K562 (cell line): Measurements from ENCODE around the gene MRPS33. TPM values are rescaled to one million over a fixed set of nuclear protein-coding genes. Genes with fewer than 3 reads are reported as not detected.

Source experiments
- ARID2 ChIP-seq: fragments of 450-650 bp; IDR thresholded peaks from 2 replicates; pipeline ENCODE4 v1.6.1; 2017; ENCODE audit warnings: antibody characterized with exemption, mild to moderate bottlenecking
- CBX3 ChIP-seq, 2 experiments: IDR thresholded peaks; 1 replicate in 1 of 2; 2 replicates in 1 of 2; pipeline ENCODE4 v1.6.1; 2012; ENCODE audit warnings: inconsistent platforms in 2 of 2, low read length in 2 of 2, borderline replicate concordance in 1 of 2, control low read depth in 1 of 2
- CREB1 ChIP-seq, 2 experiments: sonication (generic) in 1 of 2; formaldehyde crosslinking in 1 of 2; IDR thresholded peaks; 2 replicates each; pipeline versions ENCODE4 v1.6.1 to v1.8.0; 2012 to 2022; ENCODE audit warnings: inconsistent platforms in 1 of 2, mild to moderate bottlenecking in 1 of 2, missing genetic modification reagents in 1 of 2, moderate library complexity in 1 of 2
- JUND ChIP-seq, 2 experiments: IDR thresholded peaks; 2 replicates in 1 of 2; 3 replicates in 1 of 2; pipeline ENCODE4 v1.6.1; 2011; ENCODE audit warnings: borderline replicate concordance in 2 of 2, low read depth in 2 of 2, low read length in 2 of 2, improper control_type of control experiment in 1 of 2, missing biosample characterization in 1 of 2, missing genetic modification characterization in 1 of 2, missing genetic modification reagents in 1 of 2
- KLF1 ChIP-seq: fragments of 450-650 bp; IDR thresholded peaks from 2 replicates; pipeline ENCODE4 v1.6.1; 2016; ENCODE audit warnings: missing genetic modification characterization, missing compliant biosample characterization
- POLR2G ChIP-seq: fragments of 200-400 bp; formaldehyde crosslinking; IDR thresholded peaks from 2 replicates; pipeline ENCODE4 v1.6.1; 2017; ENCODE audit warnings: low read depth, mild to moderate bottlenecking, antibody characterized with exemption, low read length, moderate library complexity
- SRF ChIP-seq, 2 experiments: fragments of 250-450, 450-650 bp in 1 of 2; sonication (Bioruptor Pico) in 1 of 2; sonication (generic) in 1 of 2; formaldehyde crosslinking; IDR thresholded peaks; 2 replicates each; pipeline versions ENCODE4 v1.5.0 to v1.5.1; 2020 to 2022; ENCODE audit warnings: mild to moderate bottlenecking in 1 of 2, missing genetic modification reagents in 1 of 2
- TBL1XR1 ChIP-seq, 2 experiments: IDR thresholded peaks; 2 replicates each; pipeline ENCODE4 v1.6.1; 2012; ENCODE audit warnings: improper control_type of control experiment in 2 of 2, low read length in 2 of 2, mild to moderate bottlenecking in 1 of 2
- polyA plus RNA-seq, 8 experiments: library from polyadenylated mRNA; depleted of rRNA in 4 of 8; stranded (reverse) in 5 of 8; unstranded in 3 of 8; fragments of >200 nt; fragmentation: Nextera tagmentation in 2 of 8; fragmentation: Illumina TruSeq in 1 of 8; extraction: Ambion mirVana in 2 of 8; extraction: Trizol in 1 of 8; gene quantifications; 2 replicates each; pipeline versions ENCODE4 v1.2.1 to v1.2.3, GENCODE V29; 2011 to 2014; ENCODE audit warnings: inconsistent platforms in 1 of 8, missing spikeins in 1 of 8
- total RNA-seq, 7 experiments: library from RNA; depleted of rRNA in 6 of 7; stranded (reverse); fragments of >200 nt in 6 of 7; fragmentation: Illumina TruSeq in 2 of 7; extraction: Trizol in 2 of 7; gene quantifications; 2 replicates each; pipeline versions ENCODE4 v1.2.1 to v1.2.3, GENCODE V29; 2011 to 2021; ENCODE audit warnings: low replicate concordance in 1 of 7
- TF ChIP-seq, protein P1 (sequence below), 2 experiments: IDR thresholded peaks in 1 of 2; conservative IDR thresholded peaks in 1 of 2; 2 replicates each; pipeline ENCODE4 v1.6.1; 2016; ENCODE audit warnings: low read depth in 2 of 2, mild to moderate bottlenecking in 1 of 2, missing compliant biosample characterization in 1 of 2, missing genetic modification characterization in 1 of 2, moderate library complexity in 1 of 2
- TF ChIP-seq, protein P2 (sequence below): fragments of 200-800 bp; sonication (Bioruptor generic); IDR thresholded peaks from 2 replicates; pipeline ENCODE4 v1.6.1; 2017; ENCODE audit warnings: missing genetic modification characterization, missing compliant biosample characterization
- TF ChIP-seq, protein P3 (sequence below), 2 experiments: fragments of 450-650 bp; formaldehyde crosslinking in 1 of 2; IDR thresholded peaks; 2 replicates each; pipeline versions ENCODE4 v1.4.0 to v1.6.1; 2014 to 2020; ENCODE audit warnings: mild to moderate bottlenecking in 2 of 2, borderline replicate concordance in 1 of 2, low read depth in 1 of 2

MRPS33 gene
- total and polyA plus RNA-seq, 9 of the 15 experiments (the other 6 are each of a cell fraction or from before 2014, with no cell fraction given): 81.1 to 442 (median 149) TPM

DNA sequence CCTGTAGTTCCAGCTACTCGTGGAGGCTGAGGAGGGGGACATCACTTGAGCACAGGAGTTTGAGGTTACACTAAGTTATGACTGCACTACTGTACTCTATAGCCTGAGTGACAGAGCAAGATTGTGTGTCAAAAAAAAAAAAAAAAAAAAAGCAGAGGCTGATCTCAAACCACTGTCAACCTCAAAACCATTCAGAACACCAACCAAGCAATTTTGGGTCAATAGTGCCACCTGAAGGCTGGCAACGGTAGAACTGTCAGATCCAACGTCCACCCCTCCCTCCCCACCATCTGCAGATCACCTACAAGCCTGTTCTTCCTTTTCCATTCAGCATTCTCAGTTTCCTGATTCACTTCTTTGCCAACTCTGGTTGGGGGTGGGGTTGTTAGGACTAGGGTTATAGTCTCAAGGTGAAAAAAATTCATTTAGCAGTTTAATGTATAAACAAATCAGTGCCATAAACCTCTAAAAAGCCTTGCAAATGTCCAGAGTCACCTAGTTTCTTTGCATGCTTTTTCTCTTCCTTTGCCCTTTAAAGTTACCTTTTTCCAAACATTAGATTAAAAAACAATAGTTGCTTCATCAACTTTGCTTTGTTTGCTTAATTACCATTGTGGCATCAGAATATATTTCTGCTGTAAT lies 2.6 kb downstream of the MRPS33 start (continued):
- TF ChIP-seq, protein P1, sequence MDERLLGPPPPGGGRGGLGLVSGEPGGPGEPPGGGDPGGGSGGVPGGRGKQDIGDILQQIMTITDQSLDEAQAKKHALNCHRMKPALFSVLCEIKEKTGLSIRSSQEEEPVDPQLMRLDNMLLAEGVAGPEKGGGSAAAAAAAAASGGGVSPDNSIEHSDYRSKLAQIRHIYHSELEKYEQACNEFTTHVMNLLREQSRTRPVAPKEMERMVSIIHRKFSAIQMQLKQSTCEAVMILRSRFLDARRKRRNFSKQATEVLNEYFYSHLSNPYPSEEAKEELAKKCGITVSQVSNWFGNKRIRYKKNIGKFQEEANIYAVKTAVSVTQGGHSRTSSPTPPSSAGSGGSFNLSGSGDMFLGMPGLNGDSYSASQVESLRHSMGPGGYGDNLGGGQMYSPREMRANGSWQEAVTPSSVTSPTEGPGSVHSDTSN (CRISPR knock-in tag; IDR thresholded peaks at IDR 0.05; ENCODE audit: low read depth): no peak
- TF ChIP-seq, protein P1 (tag; conservative IDR thresholded peaks at IDR 0.05; ENCODE audit: low read depth): peak; percentile 82
- TF ChIP-seq JUND (IDR thresholded peaks at IDR 0.05; ENCODE audit: borderline replicate concordance, low read depth, low read length) (peak; percentile 29; the same call in 1 of the 2 replicates), JUND (tag; IDR thresholded peaks at IDR 0.05; ENCODE audit: borderline replicate concordance, low read depth, low read length) (peak; percentile 29; the same call in 1 of the 3 replicates), ARID2 (peak; percentile 46; the same call in 1 of the 2 replicates), KLF1 (no peak), SRF (CRISPR knock-in tag; IDR thresholded peaks at IDR 0.05) (0 out of 4 replicates have a peak, but pooled peaks of 1 of the 2 experiments have one; percentile 15), CREB1 (IDR thresholded peaks at IDR 0.05) (peak; percentile 18; the same call in 1 of the 2 replicates), CREB1 (CRISPR knock-in tag; IDR thresholded peaks at IDR 0.05) (no peak), POLR2G (no peak), TBL1XR1 (IDR thresholded peaks at IDR 0.05; ENCODE audit: low read length in 2 of 2) (0 out of 4 replicates have a peak, but pooled peaks of 1 of the 2 experiments have one; percentile 19), CBX3 (IDR thresholded peaks at IDR 0.05; ENCODE audit: borderline replicate concordance in 1 of 2, low read length in 2 of 2) (peak in 1 of 2 experiments; percentile 40; a peak in 1 of 3 replicates)
- TF ChIP-seq, protein P2, sequence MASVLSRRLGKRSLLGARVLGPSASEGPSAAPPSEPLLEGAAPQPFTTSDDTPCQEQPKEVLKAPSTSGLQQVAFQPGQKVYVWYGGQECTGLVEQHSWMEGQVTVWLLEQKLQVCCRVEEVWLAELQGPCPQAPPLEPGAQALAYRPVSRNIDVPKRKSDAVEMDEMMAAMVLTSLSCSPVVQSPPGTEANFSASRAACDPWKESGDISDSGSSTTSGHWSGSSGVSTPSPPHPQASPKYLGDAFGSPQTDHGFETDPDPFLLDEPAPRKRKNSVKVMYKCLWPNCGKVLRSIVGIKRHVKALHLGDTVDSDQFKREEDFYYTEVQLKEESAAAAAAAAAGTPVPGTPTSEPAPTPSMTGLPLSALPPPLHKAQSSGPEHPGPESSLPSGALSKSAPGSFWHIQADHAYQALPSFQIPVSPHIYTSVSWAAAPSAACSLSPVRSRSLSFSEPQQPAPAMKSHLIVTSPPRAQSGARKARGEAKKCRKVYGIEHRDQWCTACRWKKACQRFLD (CRISPR knock-in tag): peak; percentile 22; the same call in 1 of the 2 replicates
- TF ChIP-seq, protein P3, sequence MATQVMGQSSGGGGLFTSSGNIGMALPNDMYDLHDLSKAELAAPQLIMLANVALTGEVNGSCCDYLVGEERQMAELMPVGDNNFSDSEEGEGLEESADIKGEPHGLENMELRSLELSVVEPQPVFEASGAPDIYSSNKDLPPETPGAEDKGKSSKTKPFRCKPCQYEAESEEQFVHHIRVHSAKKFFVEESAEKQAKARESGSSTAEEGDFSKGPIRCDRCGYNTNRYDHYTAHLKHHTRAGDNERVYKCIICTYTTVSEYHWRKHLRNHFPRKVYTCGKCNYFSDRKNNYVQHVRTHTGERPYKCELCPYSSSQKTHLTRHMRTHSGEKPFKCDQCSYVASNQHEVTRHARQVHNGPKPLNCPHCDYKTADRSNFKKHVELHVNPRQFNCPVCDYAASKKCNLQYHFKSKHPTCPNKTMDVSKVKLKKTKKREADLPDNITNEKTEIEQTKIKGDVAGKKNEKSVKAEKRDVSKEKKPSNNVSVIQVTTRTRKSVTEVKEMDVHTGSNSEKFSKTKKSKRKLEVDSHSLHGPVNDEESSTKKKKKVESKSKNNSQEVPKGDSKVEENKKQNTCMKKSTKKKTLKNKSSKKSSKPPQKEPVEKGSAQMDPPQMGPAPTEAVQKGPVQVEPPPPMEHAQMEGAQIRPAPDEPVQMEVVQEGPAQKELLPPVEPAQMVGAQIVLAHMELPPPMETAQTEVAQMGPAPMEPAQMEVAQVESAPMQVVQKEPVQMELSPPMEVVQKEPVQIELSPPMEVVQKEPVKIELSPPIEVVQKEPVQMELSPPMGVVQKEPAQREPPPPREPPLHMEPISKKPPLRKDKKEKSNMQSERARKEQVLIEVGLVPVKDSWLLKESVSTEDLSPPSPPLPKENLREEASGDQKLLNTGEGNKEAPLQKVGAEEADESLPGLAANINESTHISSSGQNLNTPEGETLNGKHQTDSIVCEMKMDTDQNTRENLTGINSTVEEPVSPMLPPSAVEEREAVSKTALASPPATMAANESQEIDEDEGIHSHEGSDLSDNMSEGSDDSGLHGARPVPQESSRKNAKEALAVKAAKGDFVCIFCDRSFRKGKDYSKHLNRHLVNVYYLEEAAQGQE (IDR thresholded peaks at IDR 0.05; ENCODE audit: borderline replicate concordance): peak; percentile 60; the same call in 1 of the 2 replicates
- TF ChIP-seq, protein P3 (CRISPR knock-in tag; IDR thresholded peaks at IDR 0.05; ENCODE audit: low read depth): no peak
